SJCRH30 (cell line): ENCODE data around the gene PLXND1. TPM values are rescaled to one million over a fixed set of nuclear protein-coding genes. Genes with fewer than 3 reads are reported as not detected.

ENCODE experiments used
- DNase-seq, 2 experiments: peaks; one replicate each; pipeline ENCODE4 v3.0.0-alpha.2; 2015 to 2020
- H3K27ac ChIP-seq: fragments of 250-450 bp; sonication (Bioruptor Pico); 2 replicates; pipeline ENCODE4 v1.5.1; 2020; ENCODE audit warnings: mild to moderate bottlenecking, moderate library complexity
- H3K27me3 ChIP-seq: fragments of 250-450 bp; sonication (Bioruptor Pico); 2 replicates; pipeline ENCODE4 v1.5.1; 2020; ENCODE audit warnings: mild to moderate bottlenecking, moderate library complexity
- H3K36me3 ChIP-seq: fragments of 250-450 bp; sonication (Bioruptor Pico); 2 replicates; pipeline ENCODE4 v1.5.1; 2020; ENCODE audit warnings: mild to moderate bottlenecking, moderate library complexity
- H3K4me1 ChIP-seq: fragments of 250-450 bp; sonication (Bioruptor Pico); 2 replicates; pipeline ENCODE4 v1.5.1; 2020; ENCODE audit warnings: mild to moderate bottlenecking, moderate library complexity
- H3K4me3 ChIP-seq: fragments of 250-450 bp; sonication (Bioruptor Pico); 2 replicates; pipeline ENCODE4 v1.5.1; 2020; ENCODE audit warnings: mild to moderate bottlenecking, moderate library complexity
- H3K9me3 ChIP-seq: fragments of 250-450 bp; sonication (Bioruptor Pico); replicated peaks from 2 replicates; pipeline ENCODE4 v1.5.1; 2020; ENCODE audit warnings: mild to moderate bottlenecking, moderate library complexity
- total RNA-seq: library from RNA; depleted of rRNA; stranded (reverse); fragments of >200 nt; shearing (Covaris generic); gene quantifications from 2 replicates; pipeline ENCODE4 v1.2.3, GENCODE V29; 2014

Gene PLXND1
- total RNA-seq, 1 experiment from 2014 or later, result 95.8 TPM

DNA sequence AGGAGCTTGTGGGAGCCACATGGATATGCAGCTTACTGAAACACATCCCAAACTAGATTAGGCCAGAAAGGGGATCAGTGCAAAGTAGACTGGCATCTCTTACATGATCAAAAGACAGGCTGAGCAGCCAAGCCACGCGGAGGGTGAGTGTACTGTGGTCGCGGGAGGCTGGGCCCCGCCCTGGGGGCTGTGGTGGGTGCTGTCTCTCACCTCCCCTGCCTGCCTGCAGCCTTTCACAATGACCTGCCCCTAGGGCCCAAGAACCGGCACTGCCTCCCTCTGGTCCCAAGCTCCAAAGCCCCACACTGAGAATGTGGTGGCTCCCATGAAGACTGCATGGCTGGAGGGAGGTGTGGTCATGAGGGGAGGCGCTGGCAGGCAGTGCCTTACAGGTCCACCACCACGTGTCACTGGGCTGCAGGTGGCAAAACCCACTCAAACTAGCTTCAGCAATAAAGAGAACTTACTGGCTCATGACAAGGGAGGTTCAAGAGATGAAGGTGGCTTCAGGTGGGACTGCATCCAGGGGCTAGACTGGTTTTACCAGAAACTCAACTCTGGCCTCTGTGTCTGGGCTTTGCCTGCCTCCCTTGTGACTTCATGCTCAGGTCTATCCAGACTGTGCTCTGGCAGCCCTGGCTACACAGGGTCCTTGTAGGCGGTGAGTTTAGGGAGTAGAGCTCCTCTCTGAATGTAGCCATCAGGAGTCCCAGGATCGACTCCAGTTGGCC, 27.4 kb upstream of the PLXND1 start:
- no peak overlapping the region for H3K27ac ChIP-seq
- no peaks in the 10 kb centered on the region for H3K36me3 ChIP-seq
- H3K27me3 ChIP-seq, result no peaks in the 10 kb centered on the region
- H3K4me1 ChIP-seq, result no peaks in the 10 kb centered on the region
- H3K9me3 ChIP-seq, result 0 out of 2 replicates have a peak, but pooled peaks cover 2% of the 10 kb centered on the region
- H3K4me3 ChIP-seq, result no peak overlapping the region
- DNase-seq, result no peak

DNA sequence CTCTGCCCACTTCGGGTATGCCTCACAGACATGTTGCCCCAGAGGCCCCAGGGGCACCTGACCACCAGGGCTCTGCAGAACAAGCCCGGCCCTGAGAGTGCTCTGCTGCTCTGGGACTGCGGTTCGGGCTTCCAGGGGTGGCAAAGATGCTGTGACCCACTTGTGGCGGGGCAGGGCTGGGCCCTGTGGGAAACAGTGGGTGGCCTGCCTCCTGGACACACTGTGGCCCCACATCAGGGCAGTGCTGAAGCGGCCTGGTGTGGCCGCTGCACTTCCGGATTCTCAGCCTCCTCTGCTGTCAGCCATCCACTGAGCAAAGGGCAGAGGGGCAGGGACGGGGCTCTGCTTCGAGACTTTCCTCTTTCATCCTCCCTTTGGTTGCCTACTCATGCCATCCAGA, 26.5 kb upstream of the PLXND1 start:
- Histone ChIP-seq H3K4me1 (no peaks in the 10 kb centered on the region), H3K36me3 (no peaks in the 10 kb centered on the region), H3K27me3 (no peaks in the 10 kb centered on the region), H3K27ac (no peak overlapping the region), H3K9me3 (0 out of 2 replicates have a peak, but pooled peaks cover 2% of the 10 kb centered on the region), H3K4me3 (no peak overlapping the region)
- no peak for DNase-seq

DNA sequence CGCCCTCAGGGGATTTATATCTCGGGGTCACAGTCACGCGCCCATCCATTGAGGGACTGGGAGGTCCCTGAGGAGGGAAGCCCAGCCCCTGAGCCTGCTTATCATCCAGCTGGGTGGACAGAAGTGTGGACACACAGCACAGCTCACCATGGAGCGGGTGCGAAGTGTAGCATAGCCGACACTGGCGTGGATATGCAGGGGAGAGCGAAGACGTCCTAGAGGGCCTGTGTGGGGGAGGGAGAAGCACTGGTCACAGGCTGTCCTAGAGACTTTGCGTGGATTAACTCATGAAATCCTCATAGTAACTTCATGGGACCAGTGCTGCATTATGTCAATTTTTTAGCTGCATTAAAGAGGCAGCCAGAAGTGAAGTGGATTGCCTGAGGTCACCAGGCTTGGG, 26.1 kb upstream of the PLXND1 start:
- H3K4me1 ChIP-seq, result no peaks in the 10 kb centered on the region
- no peak overlapping the region for H3K4me3 ChIP-seq
- DNase-seq, result no peak
- H3K36me3 ChIP-seq, result no peaks in the 10 kb centered on the region
- H3K27me3 ChIP-seq, result no peaks in the 10 kb centered on the region
- H3K27ac ChIP-seq, result no peak overlapping the region
- H3K9me3 ChIP-seq, result 0 out of 2 replicates have a peak, but pooled peaks cover 2% of the 10 kb centered on the region

DNA sequence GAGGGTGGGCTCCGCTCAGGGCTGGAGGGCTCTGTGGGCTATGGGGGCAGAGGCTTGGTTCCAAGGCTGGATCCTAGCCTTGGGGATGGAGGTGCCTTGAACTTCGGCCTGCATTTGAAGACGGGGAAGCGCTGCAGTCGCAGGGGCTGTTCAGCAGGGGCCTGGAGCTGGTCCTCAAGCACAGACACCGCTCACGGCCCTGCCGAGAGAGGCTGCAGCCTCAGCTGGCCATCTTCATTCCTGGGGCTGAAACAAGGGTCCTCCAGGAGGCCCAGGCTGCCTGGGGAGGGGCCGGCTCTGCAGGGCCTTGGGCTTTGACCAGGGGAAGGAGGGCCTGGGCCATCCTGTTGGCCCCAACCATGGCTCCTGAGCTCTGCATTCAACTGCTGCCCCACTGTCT, 25.6 kb upstream of the PLXND1 start:
- no peaks in the 10 kb centered on the region for H3K36me3 ChIP-seq
- H3K27ac ChIP-seq, result no peak overlapping the region
- DNase-seq, result no peak
- H3K4me3 ChIP-seq, result no peak overlapping the region
- H3K4me1 ChIP-seq, result no peaks in the 10 kb centered on the region; the same call in 1 of the 2 replicates
- H3K9me3 ChIP-seq, result 0 out of 2 replicates have a peak, but pooled peaks cover 2% of the 10 kb centered on the region
- no peaks in the 10 kb centered on the region for H3K27me3 ChIP-seq

DNA sequence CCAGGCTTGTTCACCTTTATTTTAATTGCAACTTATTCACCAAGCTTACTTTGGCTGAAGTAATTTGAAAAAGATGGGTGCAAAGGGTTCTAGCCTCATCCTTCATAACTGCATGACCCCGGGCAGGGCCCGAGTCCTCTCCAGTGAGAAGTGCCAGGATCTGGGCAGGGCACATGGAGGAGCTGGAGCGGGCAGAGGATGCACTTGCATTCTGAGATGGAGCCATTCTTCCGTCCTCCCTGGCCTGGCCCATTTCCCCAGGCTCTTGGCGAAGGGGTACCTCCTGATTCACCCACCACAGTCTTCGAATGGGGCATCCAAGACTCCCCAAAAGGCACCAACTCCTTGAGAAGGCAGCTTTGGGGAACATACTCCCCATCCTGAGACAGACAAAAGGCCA, 22.5 kb upstream of the PLXND1 start:
- Histone ChIP-seq H3K4me3 (no peak overlapping the region), H3K27me3 (no peaks in the 10 kb centered on the region), H3K9me3 (no peaks in the 10 kb centered on the region), H3K4me1 (peaks cover 6% of the 10 kb centered on the region; the same call in 1 of the 2 replicates), H3K27ac (no peak overlapping the region), H3K36me3 (no peaks in the 10 kb centered on the region)
- DNase-seq, result no peak

DNA sequence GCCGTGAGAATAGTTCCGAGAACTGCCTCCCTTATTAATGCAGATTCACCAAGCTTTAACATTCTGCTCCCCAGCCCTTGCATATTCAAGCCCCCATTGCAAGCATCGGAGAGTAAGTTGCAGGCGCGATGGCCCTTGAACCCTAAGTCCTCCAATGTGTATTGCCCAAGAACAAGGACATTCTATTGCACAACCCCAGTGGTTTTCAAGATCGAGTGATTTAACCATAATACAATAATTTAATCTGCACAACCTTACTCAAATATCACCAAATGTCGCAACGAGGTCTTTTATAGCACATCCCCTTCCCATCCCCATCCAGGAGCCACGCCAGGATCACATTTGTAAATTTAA, 21.7 kb upstream of the PLXND1 start:
- peaks cover 6% of the 10 kb centered on the region; the same call in 1 of the 2 replicates for H3K4me1 ChIP-seq
- no peaks in the 10 kb centered on the region for H3K27me3 ChIP-seq
- no peaks in the 10 kb centered on the region for H3K9me3 ChIP-seq
- DNase-seq, result no peak
- H3K36me3 ChIP-seq, result no peaks in the 10 kb centered on the region
- H3K27ac ChIP-seq, result no peak overlapping the region
- H3K4me3 ChIP-seq, result no peak overlapping the region

DNA sequence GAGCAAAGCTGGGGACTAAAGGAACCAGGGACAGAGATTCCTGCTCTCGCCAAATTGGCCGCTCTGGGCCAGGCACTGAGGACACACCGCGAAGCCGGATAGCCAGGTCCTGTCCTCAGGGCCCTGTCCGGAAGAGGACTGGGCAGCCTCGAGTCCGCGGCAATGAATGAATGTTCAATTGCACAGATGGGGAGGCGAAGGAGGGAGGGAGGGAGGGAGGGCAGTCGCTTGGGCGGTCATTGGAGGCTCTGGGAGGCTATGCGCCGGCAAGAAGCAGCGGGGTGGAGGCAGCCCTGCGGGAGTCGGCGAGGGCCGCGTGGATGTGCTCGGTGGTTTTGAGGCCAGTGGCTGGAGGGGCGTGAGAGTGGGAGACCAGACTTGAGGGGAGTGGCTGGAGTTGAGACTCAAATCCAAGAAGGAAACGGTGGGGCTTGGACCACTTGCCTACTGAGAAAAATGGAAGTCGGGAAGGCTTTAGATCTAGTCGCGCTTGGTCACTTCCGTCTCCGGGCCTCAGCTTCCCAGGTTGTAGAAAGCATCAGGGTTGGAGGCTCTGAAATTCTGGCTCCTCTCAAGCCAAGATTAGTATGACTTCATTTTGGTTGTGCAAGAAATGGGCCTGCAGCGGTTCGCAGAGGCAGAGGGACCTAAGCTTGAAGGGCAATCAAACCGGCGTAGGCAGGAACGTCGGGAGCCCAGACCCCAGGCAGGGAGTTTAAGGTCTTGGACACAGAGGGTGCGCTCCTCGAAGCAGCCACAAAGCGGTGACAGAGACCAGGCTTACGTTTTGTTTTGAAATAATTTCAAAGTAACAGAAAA, 21.1 kb upstream of the PLXND1 start:
- peaks cover 6% of the 10 kb centered on the region; the same call in 1 of the 2 replicates for H3K4me1 ChIP-seq
- peak; percentile 64 to 76 for DNase-seq
- H3K27ac ChIP-seq, result peak overlapping the region; percentile 83
- H3K9me3 ChIP-seq, result no peaks in the 10 kb centered on the region
- H3K27me3 ChIP-seq, result no peaks in the 10 kb centered on the region
- peak overlapping the region; percentile 59 for H3K4me3 ChIP-seq
- no peaks in the 10 kb centered on the region for H3K36me3 ChIP-seq

DNA sequence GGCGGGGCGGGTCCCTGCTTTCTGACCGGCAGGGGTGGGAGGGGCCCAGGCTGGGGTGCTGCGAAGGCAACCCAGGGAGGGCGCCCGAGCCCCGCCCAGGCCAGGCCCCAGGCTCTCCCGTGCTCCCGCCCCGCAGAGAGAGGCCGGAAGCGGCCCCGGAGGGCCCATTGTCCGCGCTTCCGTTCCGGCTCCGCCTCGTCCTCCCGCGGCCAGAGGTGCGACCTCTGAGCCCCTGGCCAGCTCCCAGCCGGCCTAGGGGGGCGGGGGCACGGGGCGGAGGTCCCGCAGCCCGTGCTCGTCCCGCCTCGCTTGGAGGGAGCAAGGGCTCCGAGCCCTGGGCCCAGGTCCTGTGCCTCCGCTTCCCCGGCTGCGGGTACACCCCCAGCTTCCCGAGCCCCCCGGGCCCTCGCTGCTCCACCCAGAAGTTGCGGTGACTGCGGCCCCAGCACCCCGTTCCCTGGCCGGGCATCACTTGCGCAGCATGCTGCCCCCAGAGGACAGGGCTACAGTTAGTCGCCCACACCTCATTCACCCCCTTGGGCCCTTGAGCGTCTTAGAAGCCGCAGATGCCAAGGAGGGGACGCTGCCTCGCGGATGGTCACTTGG, 20.4 kb upstream of the PLXND1 start:
- Histone ChIP-seq H3K27me3 (no peaks in the 10 kb centered on the region), H3K27ac (peak overlapping the region; percentile 83), H3K4me1 (peaks cover 6% of the 10 kb centered on the region; the same call in 1 of the 2 replicates), H3K9me3 (no peaks in the 10 kb centered on the region), H3K36me3 (no peaks in the 10 kb centered on the region), H3K4me3 (peak overlapping the region; percentile 59)
- DNase-seq, result peak; percentile 90 to 93

DNA sequence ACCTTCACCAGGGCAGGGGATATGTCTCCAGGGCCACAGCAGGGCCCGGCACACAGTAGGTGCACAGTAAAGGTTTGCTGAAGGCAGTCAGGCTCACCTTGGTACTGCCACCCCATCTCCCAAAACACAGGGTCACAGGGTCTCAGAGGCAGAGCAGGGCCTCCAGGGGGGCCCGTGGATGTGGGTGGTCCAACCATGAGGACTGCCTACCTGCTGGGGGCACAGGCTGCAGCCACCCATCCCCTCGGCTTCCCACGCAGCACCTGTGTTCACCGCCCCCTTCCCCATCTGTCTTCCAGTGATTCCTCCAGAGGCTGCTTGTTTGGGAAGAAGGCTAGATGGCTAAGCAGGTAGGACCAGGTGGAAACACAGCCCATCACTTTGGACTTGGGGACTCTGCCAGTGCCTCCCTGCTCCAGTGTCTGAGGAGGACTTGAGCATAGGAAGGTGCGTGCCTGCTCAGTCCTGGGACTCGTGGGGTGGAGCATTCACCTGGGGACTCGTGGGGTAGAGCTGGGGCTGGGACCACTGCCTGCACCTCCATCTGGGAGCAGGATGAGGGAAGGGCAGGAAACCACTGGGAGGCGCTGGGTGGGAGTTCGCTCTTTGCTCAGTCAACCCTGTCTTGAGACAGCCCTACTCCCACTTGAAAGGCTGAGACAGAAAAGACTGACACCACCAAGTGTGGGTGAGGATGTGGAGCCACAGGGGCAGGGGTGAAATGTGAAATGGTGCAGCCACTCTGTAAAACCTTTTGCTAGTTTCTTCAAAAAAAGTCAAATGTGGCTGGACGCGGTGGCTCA, 18.8 kb upstream of the PLXND1 start:
- peak; percentile 82 to 89 for DNase-seq
- H3K4me1 ChIP-seq, result peaks cover 6% of the 10 kb centered on the region; the same call in 1 of the 2 replicates
- no peaks in the 10 kb centered on the region for H3K27me3 ChIP-seq
- H3K36me3 ChIP-seq, result no peaks in the 10 kb centered on the region
- H3K27ac ChIP-seq, result peak overlapping the region; percentile 83
- peak overlapping the region; percentile 59 for H3K4me3 ChIP-seq
- H3K9me3 ChIP-seq, result no peaks in the 10 kb centered on the region

DNA sequence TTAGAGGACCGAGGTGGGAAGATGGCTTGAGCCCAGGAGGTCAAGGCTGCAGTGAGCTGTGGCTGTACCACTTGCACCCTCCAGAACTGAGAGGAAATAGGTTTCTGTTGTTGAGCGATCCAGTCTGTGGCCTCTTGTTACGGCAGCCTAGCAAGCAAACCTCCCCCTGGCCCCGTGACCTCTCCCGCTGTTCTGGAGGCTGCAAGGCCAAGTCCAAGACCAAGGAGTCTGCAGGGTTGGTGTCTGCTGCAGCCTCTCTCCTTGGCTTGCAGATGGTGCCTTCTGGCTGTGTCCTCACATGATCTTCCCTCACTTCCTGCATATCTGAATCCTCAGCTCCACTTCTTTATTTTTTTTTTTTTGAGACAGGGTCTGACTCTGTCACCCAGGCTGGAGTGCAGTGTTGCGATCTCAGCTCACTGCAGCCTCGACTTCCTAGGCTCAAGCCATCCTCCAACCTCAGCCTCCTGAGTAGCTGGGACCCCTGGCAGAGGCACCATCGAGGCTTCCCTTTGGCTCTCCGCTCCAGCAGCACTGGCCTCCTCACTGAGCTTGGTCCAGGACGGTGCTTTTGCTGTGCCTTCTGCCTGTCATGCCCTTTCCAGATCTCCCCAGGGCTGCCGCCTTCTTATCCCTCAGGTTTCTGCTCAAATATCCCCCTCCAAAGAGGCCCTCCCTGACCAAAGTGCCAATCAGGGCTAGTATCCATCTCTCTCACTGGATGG, 18.0 kb upstream of the PLXND1 start:
- Histone ChIP-seq H3K4me3 (no peak overlapping the region), H3K36me3 (no peaks in the 10 kb centered on the region), H3K9me3 (no peaks in the 10 kb centered on the region), H3K27ac (no peak overlapping the region), H3K27me3 (no peaks in the 10 kb centered on the region), H3K4me1 (peaks cover 7% of the 10 kb centered on the region; the same call in 1 of the 2 replicates)
- DNase-seq, result no peak

DNA sequence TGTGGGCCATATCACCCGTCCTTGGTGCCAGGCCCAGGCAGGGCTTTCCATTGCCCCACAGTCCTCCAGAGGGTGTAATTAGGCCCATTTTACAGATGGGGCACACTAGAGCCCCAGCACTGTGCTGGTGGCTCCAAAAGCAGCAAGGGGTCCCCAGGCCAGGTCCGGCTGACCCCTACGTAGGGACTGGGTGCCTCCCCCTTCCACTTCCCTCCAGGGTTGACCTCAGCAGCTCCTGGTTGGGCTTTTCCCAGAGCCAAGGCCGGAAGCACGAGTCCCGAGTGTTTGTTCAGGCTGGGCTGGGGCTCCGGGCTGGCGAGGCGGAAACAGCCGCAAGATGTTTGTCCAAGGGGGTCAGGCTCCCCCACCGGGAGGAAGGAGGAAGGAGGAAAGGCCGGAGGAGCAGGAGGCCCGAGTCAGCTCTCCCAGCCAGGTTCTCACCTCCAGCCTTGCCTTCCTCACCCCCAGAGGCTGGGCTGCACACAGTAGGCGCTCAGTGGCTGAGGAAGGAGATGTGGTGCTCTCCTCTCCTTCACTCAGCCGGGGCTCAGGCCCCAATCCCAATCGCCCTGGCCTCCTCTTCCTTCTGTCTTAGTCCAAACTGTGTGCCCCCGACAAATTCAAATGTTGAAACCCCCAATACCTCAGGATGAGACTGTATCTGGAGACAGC, 17.1 kb upstream of the PLXND1 start:
- no peak overlapping the region for H3K27ac ChIP-seq
- H3K27me3 ChIP-seq, result no peaks in the 10 kb centered on the region
- no peak overlapping the region for H3K4me3 ChIP-seq
- peaks cover 16% of the 10 kb centered on the region; the same call in 1 of the 2 replicates for H3K4me1 ChIP-seq
- no peaks in the 10 kb centered on the region for H3K9me3 ChIP-seq
- no peaks in the 10 kb centered on the region for H3K36me3 ChIP-seq
- DNase-seq, result no peak

DNA sequence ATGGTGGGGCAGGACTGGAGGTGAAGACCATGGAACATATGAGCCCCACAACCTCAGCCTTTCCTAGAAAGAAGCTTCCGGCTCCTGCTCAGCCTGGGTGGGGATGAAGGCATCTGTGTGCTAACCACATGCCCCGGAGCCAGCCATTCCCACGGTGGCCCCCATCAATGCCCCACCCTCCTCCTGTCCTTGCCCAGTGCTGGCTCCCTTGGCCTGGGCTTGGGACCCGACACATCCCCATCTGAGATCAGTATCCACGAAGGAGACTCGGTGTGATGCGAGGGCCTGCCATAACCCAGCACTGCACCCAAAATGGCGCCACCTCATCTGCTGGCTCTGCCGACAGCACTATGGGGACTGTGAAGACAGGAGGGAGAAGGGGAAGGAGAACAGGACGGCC, 16.5 kb upstream of the PLXND1 start:
- Histone ChIP-seq H3K4me1 (peaks cover 19% of the 10 kb centered on the region; the same call in 1 of the 2 replicates), H3K27me3 (no peaks in the 10 kb centered on the region), H3K9me3 (no peaks in the 10 kb centered on the region), H3K4me3 (no peak overlapping the region), H3K27ac (no peak overlapping the region), H3K36me3 (no peaks in the 10 kb centered on the region)
- no peak for DNase-seq

DNA sequence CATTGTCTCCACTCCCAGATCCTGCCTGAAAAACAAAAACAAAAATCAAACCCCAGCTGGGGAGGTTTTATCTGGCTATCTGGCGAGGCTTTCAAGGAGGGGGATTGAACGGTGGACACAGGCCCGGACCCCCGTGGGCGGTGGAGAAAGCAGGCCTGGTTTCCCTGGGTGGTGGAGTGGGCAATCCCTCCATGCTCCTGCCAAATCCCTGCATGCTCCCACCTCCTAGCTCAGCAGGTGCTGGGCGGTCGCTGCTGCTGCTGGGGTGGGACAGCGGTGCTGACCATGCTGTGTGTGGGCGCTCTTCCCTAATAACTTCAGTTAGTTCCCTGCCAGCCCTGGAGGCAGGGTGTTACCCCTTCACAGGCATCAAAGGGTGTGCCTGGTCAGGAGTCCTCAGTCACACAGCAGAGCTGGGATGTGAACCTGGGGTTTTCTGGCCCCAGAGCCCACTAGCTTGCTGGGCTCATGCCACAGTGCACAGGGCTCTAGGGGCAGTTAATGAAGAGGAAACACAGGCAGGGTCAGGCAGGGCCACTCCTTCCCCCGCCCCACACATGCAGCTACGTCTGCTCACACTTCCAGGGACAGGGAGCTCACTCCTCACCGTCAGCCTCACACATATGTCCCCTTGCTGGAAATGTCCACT, 15.9 kb upstream of the PLXND1 start:
- no peaks in the 10 kb centered on the region for H3K27me3 ChIP-seq
- H3K36me3 ChIP-seq, result no peaks in the 10 kb centered on the region
- H3K4me1 ChIP-seq, result peaks cover 19% of the 10 kb centered on the region; the same call in 1 of the 2 replicates
- H3K4me3 ChIP-seq, result no peak overlapping the region
- no peak overlapping the region for H3K27ac ChIP-seq
- DNase-seq, result no peak
- H3K9me3 ChIP-seq, result no peaks in the 10 kb centered on the region
